Measurements from ENCODE around the gene DNAJB6.

The DNAJB6 gene

GRCh38 chr7:157436763-157437480 lies 100.1 kb downstream of the DNAJB6 start:
- TF ChIP-seq CSRNP3 (CRISPR knock-in tag; IDR thresholded peaks at IDR 0.05) (no peak), PATZ1 (CRISPR knock-in tag; IDR thresholded peaks at IDR 0.05; ENCODE audit: borderline replicate concordance) (no peak), ZC3H10 (CRISPR knock-in tag; IDR thresholded peaks at IDR 0.05) (no peak), ZNF565 (CRISPR knock-in tag; conservative IDR thresholded peaks at IDR 0.05; ENCODE audit: low read depth) (no peak), TOX (CRISPR knock-in tag; IDR thresholded peaks at IDR 0.05; ENCODE audit: borderline replicate concordance) (no peak), ESRRG (CRISPR knock-in tag; IDR thresholded peaks at IDR 0.05) (no peak), CSDC2 (CRISPR knock-in tag; IDR thresholded peaks at IDR 0.05) (no peak), BACH2 (CRISPR knock-in tag; IDR thresholded peaks at IDR 0.05; ENCODE audit: borderline replicate concordance) (no peak), TSHZ2 (CRISPR knock-in tag; IDR thresholded peaks at IDR 0.05) (no peak), TCF4 (CRISPR knock-in tag; IDR thresholded peaks at IDR 0.05; ENCODE audit: borderline replicate concordance) (no peak), ZNF8 (CRISPR knock-in tag; IDR thresholded peaks at IDR 0.05) (no peak), ISL1 (CRISPR knock-in tag; IDR thresholded peaks at IDR 0.05) (no peak), PPARA (CRISPR knock-in tag; IDR thresholded peaks at IDR 0.05; ENCODE audit: borderline replicate concordance) (no peak), SNAI2 (CRISPR knock-in tag; IDR thresholded peaks at IDR 0.05) (no peak), GLIS3 (CRISPR knock-in tag; IDR thresholded peaks at IDR 0.05) (no peak), ZNF70 (CRISPR knock-in tag; IDR thresholded peaks at IDR 0.05) (no peak), RARB (CRISPR knock-in tag; IDR thresholded peaks at IDR 0.05) (no peak), ZFP3 (CRISPR knock-in tag; IDR thresholded peaks at IDR 0.05) (no peak), CREB5 (CRISPR knock-in tag; IDR thresholded peaks at IDR 0.05; ENCODE audit: low read depth) (no peak), POU6F1 (CRISPR knock-in tag; IDR thresholded peaks at IDR 0.05; ENCODE audit: borderline replicate concordance, low read depth) (no peak)
- no peak for ATAC-seq

GRCh38 chr7:157437519-157438061 lies 100.8 kb downstream of the DNAJB6 start:
- no peak for ATAC-seq
- TF ChIP-seq ESRRG (CRISPR knock-in tag; IDR thresholded peaks at IDR 0.05) = no peak

All from SK-N-SH treated with all-trans-retinoic acid at 6 μM for 48 hours (cell line).